Fibroblast of mammary gland (primary cell): ENCODE data around the gene IL17REL.

ENCODE experiments used
- DNase-seq: peaks from one replicate; pipeline ENCODE4 v3.0.0-alpha.2; 2010; ENCODE audit warnings: low read depth
- H3K4me3 ChIP-seq: 2 replicates; pipeline ENCODE4 v1.5.1; 2011; ENCODE audit warnings: low read depth, mild to moderate bottlenecking, low read length, moderate library complexity; ENCODE audit not compliant: control insufficient read depth
- TF ChIP-seq, protein P1 (sequence below): conservative IDR thresholded peaks from 2 replicates; pipeline ENCODE4 v1.5.1; 2011; ENCODE audit warnings: low read depth, low read length, inconsistent platforms; ENCODE audit not compliant: control insufficient read depth, insufficient read depth

IL17REL gene

GRCh38 chr22:49999946-50000586 is 12.5 kb downstream of the IL17REL start:
- TF ChIP-seq, protein P1, sequence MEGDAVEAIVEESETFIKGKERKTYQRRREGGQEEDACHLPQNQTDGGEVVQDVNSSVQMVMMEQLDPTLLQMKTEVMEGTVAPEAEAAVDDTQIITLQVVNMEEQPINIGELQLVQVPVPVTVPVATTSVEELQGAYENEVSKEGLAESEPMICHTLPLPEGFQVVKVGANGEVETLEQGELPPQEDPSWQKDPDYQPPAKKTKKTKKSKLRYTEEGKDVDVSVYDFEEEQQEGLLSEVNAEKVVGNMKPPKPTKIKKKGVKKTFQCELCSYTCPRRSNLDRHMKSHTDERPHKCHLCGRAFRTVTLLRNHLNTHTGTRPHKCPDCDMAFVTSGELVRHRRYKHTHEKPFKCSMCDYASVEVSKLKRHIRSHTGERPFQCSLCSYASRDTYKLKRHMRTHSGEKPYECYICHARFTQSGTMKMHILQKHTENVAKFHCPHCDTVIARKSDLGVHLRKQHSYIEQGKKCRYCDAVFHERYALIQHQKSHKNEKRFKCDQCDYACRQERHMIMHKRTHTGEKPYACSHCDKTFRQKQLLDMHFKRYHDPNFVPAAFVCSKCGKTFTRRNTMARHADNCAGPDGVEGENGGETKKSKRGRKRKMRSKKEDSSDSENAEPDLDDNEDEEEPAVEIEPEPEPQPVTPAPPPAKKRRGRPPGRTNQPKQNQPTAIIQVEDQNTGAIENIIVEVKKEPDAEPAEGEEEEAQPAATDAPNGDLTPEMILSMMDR = no peak
- no peak overlapping the region for H3K4me3 ChIP-seq
- no peak for DNase-seq

GRCh38 chr22:49999063-49999945 is 13.3 kb downstream of the IL17REL start:
- TF ChIP-seq, protein P1 = no peak
- DNase-seq = no peak
- H3K4me3 ChIP-seq = no peak overlapping the region

- no peak for DNase-seq
- no peak overlapping the region for H3K4me3 ChIP-seq
- TF ChIP-seq, protein P1 = no peak
These were observed 13.9 kb downstream of the IL17REL start for GRCh38 chr22:49998718-49999062.

DNA sequence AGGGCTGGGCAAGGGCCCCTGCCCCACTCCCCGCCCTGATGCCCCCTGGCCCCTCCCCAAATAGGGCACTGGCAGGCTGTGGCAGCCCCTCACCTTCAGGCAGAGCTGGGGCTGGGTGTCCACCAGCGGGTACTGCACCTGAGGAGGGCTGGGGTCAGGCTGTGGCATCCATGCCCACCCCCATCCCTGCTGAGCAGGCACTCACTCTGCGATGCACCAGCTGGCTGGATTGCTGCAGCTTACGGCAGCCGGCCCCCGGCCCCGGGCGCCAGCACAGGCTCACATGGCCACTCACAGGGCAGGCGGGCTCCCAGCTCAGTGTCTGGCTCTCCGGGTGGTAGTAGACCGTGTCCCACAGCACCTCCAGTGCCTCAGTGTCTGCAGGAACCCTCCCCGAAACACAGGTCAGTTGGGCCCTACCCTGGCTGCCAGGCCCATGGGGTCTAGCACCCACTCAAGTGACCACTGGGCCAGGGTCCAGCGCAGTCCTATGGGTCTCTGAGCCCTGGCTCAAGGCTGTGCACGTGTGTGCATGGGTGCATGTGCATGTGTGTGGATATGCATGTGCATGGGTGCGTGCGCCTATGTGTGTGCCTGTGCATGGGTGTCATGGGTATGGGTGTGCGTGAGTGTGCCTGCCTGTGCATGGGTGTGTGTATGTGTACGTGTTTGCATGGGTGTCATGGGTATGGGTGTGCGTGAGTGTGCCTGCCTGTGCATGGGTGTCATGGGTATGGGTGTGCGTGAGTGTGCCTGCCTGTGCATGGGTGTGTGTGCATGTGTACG is 14.4 kb downstream of the IL17REL start:
- DNase-seq = no peak
- H3K4me3 ChIP-seq = no peak overlapping the region
- TF ChIP-seq, protein P1 = no peak

DNA sequence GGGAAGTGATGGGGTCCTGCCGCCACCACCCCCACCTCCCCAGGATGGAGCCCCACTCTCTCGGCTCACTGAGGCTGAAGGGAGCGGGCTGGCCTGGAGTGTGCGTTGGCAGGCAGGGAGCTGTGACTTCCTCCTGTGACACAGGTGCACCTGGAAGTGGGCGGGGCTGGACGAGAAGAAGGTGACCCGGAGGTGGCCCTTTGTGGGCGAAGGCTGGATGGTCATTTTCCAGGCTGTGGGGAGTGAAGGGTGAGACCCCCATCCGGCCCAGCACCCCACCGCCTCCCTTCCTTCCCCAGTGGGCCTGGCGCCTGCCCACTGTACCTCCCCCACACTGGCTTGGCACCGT is 15.3 kb downstream of the IL17REL start:
- TF ChIP-seq, protein P1 = no peak
- no peak overlapping the region for H3K4me3 ChIP-seq
- no peak for DNase-seq

- TF ChIP-seq, protein P1 = no peak
- DNase-seq = no peak
- no peak overlapping the region for H3K4me3 ChIP-seq
These were observed 15.9 kb downstream of the IL17REL start for GRCh38 chr22:49996518-49997250.
